SU-DHL-6 (cell line): ENCODE measurements around the gene SUPT3H.
"Not testable (repeated sequence)": the region's sequence is repeated elsewhere in the genome, so short reads cannot be mapped to it uniquely, and the experiment has no call there.

ENCODE experiments used
- H2AFZ ChIP-seq: fragments of 200-600 bp; sonication (generic); 2 replicates; pipeline ENCODE4 v1.6.1; 2014; ENCODE audit warnings: low read depth, mild to moderate bottlenecking, moderate library complexity, mixed read lengths, antibody characterized with exemption, low read length; ENCODE audit not compliant: severe bottlenecking
- H3F3A ChIP-seq: fragments of 200-600 bp; shearing (Covaris generic); 2 replicates; pipeline ENCODE4 v1.6.0; 2016; ENCODE audit warnings: antibody characterized with exemption, mild to moderate bottlenecking; ENCODE audit not compliant: insufficient read depth
- H3K27ac ChIP-seq: fragments of 200-600 bp; sonication (generic); 2 replicates; pipeline ENCODE4 v1.5.1; 2016; ENCODE audit warnings: low read depth, mild to moderate bottlenecking, low read length, moderate library complexity, mixed read lengths
- H3K27me3 ChIP-seq: fragments of 200-600 bp; sonication (generic), shearing (Covaris generic); 2 replicates; pipeline ENCODE4 v1.6.0; 2014; ENCODE audit warnings: mild to moderate bottlenecking, low read length
- H3K36me3 ChIP-seq: fragments of 200-600 bp; sonication (generic); 2 replicates; pipeline ENCODE4 v1.6.1; 2014; ENCODE audit warnings: mild to moderate bottlenecking, low read length, mixed read lengths
- H3K4me2 ChIP-seq: fragments of 300-600, 200-600 bp; shearing (Covaris generic), sonication (generic); 2 replicates; pipeline ENCODE4 v1.6.0; 2014; ENCODE audit warnings: low read length, low read depth, mild to moderate bottlenecking; ENCODE audit not compliant: poor library complexity, severe bottlenecking
- H3K4me3 ChIP-seq: fragments of 200-600 bp; sonication (generic); 2 replicates; pipeline ENCODE4 v1.5.1; 2014; ENCODE audit warnings: antibody characterized with exemption, low read length, mild to moderate bottlenecking, mixed read lengths; ENCODE audit not compliant: insufficient read depth, poor library complexity, severe bottlenecking
- H3K79me2 ChIP-seq: fragments of 200-600 bp; sonication (generic); 2 replicates; pipeline ENCODE4 v1.6.1; 2014; ENCODE audit warnings: mild to moderate bottlenecking, low read length, moderate library complexity; ENCODE audit not compliant: insufficient read depth
- H3K9ac ChIP-seq: fragments of 200-600 bp; sonication (generic); 2 replicates; pipeline ENCODE4 v1.7.0; 2014; ENCODE audit warnings: mild to moderate bottlenecking, low read length
- H3K9me2 ChIP-seq: fragments of 200-600 bp; sonication (generic); replicated peaks from 2 replicates; pipeline ENCODE4 v1.6.1; 2014; ENCODE audit warnings: low read length; ENCODE audit not compliant: insufficient read depth
- H3K9me3 ChIP-seq: fragments of 200-600 bp; sonication (generic); 2 replicates; pipeline ENCODE4 v1.6.1; 2014; ENCODE audit warnings: low read length, mixed read lengths; ENCODE audit not compliant: insufficient read depth
- H4K20me1 ChIP-seq: fragments of 200-600 bp; sonication (generic); 2 replicates; pipeline ENCODE4 v1.6.1; 2014; ENCODE audit warnings: low read depth, mild to moderate bottlenecking, antibody characterized with exemption, low read length, moderate library complexity, mixed read lengths
- CTCF ChIP-seq: fragments of 200-600 bp; sonication (generic); IDR thresholded peaks from one replicate; pipeline ENCODE4 v1.5.1; 2017; ENCODE audit warnings: antibody characterized with exemption, mild to moderate bottlenecking, low read length, moderate library complexity; ENCODE audit not compliant: insufficient read depth, poor library complexity, severe bottlenecking
- EZH2phosphoT487 ChIP-seq: fragments of 200-600 bp; sonication (generic), shearing (Covaris generic); conservative IDR thresholded peaks from 2 replicates; pipeline ENCODE4 v1.6.1; 2018; ENCODE audit warnings: mild to moderate bottlenecking, antibody characterized with exemption, low read length, moderate library complexity, mixed read lengths

The SUPT3H gene

GRCh38 chr6:44867571-44868334, 510.0 kb downstream of the SUPT3H start:
- Histone ChIP-seq H3K4me2 (no peak overlapping the region), H3K9me3 (no peaks in the 10 kb centered on the region), H3K9me2 (no peaks in the 10 kb centered on the region), H3K9ac (no peak overlapping the region), H3K27me3 (no peaks in the 10 kb centered on the region), H3K27ac (no peak overlapping the region), H3K36me3 (no peaks in the 10 kb centered on the region), H3K79me2 (no peaks in the 10 kb centered on the region), H2AFZ (no peak overlapping the region), H3K4me3 (no peak overlapping the region), H3F3A (no peaks in the 10 kb centered on the region), H4K20me1 (no peaks in the 10 kb centered on the region)
- TF ChIP-seq CTCF = no peak
- TF ChIP-seq EZH2phosphoT487 = no peak

GRCh38 chr6:44865184-44865583, 512.5 kb downstream of the SUPT3H start:
- not testable (repeated sequence) for H3K9me2 ChIP-seq, H3K36me3 ChIP-seq, H3K79me2 ChIP-seq, H3K9ac ChIP-seq, H2AFZ ChIP-seq, H3K4me3 ChIP-seq, H3K27ac ChIP-seq, H3K27me3 ChIP-seq, H3K9me3 ChIP-seq, H4K20me1 ChIP-seq, H3F3A ChIP-seq, H3K4me2 ChIP-seq

GRCh38 chr6:44859901-44860410, 517.8 kb downstream of the SUPT3H start:
- Histone ChIP-seq H3F3A (no peaks in the 10 kb centered on the region), H3K27ac (no peak overlapping the region), H4K20me1 (no peaks in the 10 kb centered on the region), H3K9me3 (no peaks in the 10 kb centered on the region), H3K4me2 (no peak overlapping the region), H3K27me3 (no peaks in the 10 kb centered on the region), H3K9me2 (no peaks in the 10 kb centered on the region), H3K36me3 (no peaks in the 10 kb centered on the region), H3K79me2 (no peaks in the 10 kb centered on the region), H3K4me3 (no peak overlapping the region), H3K9ac (no peak overlapping the region), H2AFZ (no peak overlapping the region)
- TF ChIP-seq CTCF = no peak
- no peak for TF ChIP-seq EZH2phosphoT487

- Histone ChIP-seq H2AFZ (no peak overlapping the region), H3K9me3 (no peaks in the 10 kb centered on the region), H3K27ac (no peak overlapping the region), H3K36me3 (no peaks in the 10 kb centered on the region), H3K4me2 (no peak overlapping the region), H3F3A (no peaks in the 10 kb centered on the region), H3K27me3 (no peaks in the 10 kb centered on the region), H3K9me2 (no peaks in the 10 kb centered on the region), H3K9ac (no peak overlapping the region), H4K20me1 (no peaks in the 10 kb centered on the region), H3K79me2 (no peaks in the 10 kb centered on the region), H3K4me3 (no peak overlapping the region)
- TF ChIP-seq CTCF = no peak
- no peak for TF ChIP-seq EZH2phosphoT487
Measured at GRCh38 chr6:44858998-44859397, 518.7 kb downstream of the SUPT3H start.
